ENCODE results near the gene CYRIA. TPM values are rescaled to one million over a fixed set of nuclear protein-coding genes. Genes with fewer than 3 reads are reported as not detected.

Gene CYRIA
- total RNA-seq, 2 donors from 2014 or later: 1.0 to 3.8 TPM

- Histone ChIP-seq H3K4me1 (no peaks in the 10 kb centered on the region), H3K9me3 (no peaks in the 10 kb centered on the region), H3K27me3 (no peaks in the 10 kb centered on the region), H3K27ac (no peak overlapping the region), H3K4me3 (no peak overlapping the region), H3K36me3 (no peaks in the 10 kb centered on the region), H3K9ac (ENCODE audit: low read depth in 2 of 2, low read length in 2 of 2) (no peak overlapping the region)
- DNase-seq: no peak
- intact Hi-C loops (cut with DNase I): no loop called here
- TF ChIP-seq, protein P1, sequence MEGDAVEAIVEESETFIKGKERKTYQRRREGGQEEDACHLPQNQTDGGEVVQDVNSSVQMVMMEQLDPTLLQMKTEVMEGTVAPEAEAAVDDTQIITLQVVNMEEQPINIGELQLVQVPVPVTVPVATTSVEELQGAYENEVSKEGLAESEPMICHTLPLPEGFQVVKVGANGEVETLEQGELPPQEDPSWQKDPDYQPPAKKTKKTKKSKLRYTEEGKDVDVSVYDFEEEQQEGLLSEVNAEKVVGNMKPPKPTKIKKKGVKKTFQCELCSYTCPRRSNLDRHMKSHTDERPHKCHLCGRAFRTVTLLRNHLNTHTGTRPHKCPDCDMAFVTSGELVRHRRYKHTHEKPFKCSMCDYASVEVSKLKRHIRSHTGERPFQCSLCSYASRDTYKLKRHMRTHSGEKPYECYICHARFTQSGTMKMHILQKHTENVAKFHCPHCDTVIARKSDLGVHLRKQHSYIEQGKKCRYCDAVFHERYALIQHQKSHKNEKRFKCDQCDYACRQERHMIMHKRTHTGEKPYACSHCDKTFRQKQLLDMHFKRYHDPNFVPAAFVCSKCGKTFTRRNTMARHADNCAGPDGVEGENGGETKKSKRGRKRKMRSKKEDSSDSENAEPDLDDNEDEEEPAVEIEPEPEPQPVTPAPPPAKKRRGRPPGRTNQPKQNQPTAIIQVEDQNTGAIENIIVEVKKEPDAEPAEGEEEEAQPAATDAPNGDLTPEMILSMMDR (IDR thresholded peaks at IDR 0.05): no peak
These were observed 35.1 kb upstream of the CYRIA start for GRCh38 chr2:16700551-16701259.

DNA sequence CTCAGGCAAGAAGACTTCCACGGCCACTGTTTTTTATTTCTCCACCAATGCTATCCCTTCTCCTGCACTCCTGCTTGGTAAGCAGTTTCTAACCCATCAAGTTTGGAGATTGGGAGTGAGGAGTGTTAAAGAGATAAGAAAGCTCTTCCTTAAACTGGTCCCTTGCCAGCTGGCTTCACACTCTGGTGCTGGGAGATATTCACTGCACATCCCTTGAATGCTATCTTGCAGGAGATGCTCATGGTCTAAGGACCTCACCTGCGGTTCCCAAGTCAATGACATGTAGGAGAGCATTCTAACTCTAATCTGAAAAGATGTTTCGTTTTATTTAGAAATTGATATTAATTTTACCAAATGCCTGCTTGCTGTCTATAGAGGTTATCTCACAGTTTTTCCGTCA, 28.2 kb upstream of the CYRIA start:
- Histone ChIP-seq H3K36me3 (no peaks in the 10 kb centered on the region), H3K27ac (no peak overlapping the region), H3K27me3 (no peaks in the 10 kb centered on the region), H3K9ac (ENCODE audit: low read depth in 2 of 2, low read length in 2 of 2) (no peak overlapping the region), H3K9me3 (no peaks in the 10 kb centered on the region), H3K4me1 (no peaks in the 10 kb centered on the region), H3K4me3 (no peak overlapping the region)
- intact Hi-C loops (cut with DNase I): no loop called here
- no peak for DNase-seq
- TF ChIP-seq, protein P1 (IDR thresholded peaks at IDR 0.05): no peak

GRCh38 chr2:16691261-16691660, 25.6 kb upstream of the CYRIA start:
- no peaks in the 10 kb centered on the region for H3K9me3 ChIP-seq
- no peak overlapping the region for H3K27ac ChIP-seq
- no peak for DNase-seq
- H3K27me3 ChIP-seq: no peaks in the 10 kb centered on the region
- no peaks in the 10 kb centered on the region for H3K4me1 ChIP-seq
- intact Hi-C loops (cut with DNase I): no loop called here
- no peak overlapping the region for H3K4me3 ChIP-seq
- no peaks in the 10 kb centered on the region for H3K36me3 ChIP-seq
- no peak overlapping the region for H3K9ac ChIP-seq (ENCODE audit: low read depth in 2 of 2, low read length in 2 of 2)
- TF ChIP-seq, protein P1 (IDR thresholded peaks at IDR 0.05): no peak

GRCh38 chr2:16687955-16688354, 22.3 kb upstream of the CYRIA start:
- intact Hi-C loops (cut with DNase I): no loop called here
- Histone ChIP-seq H3K36me3 (no peaks in the 10 kb centered on the region), H3K4me1 (no peaks in the 10 kb centered on the region), H3K9me3 (no peaks in the 10 kb centered on the region), H3K27ac (no peak overlapping the region), H3K9ac (ENCODE audit: low read depth in 2 of 2, low read length in 2 of 2) (no peak overlapping the region), H3K4me3 (no peak overlapping the region), H3K27me3 (no peaks in the 10 kb centered on the region)
- DNase-seq: no peak
- TF ChIP-seq, protein P1 (IDR thresholded peaks at IDR 0.05): no peak

GRCh38 chr2:16687222-16687621, 21.6 kb upstream of the CYRIA start:
- no peak overlapping the region for H3K9ac ChIP-seq (ENCODE audit: low read depth in 2 of 2, low read length in 2 of 2)
- H3K27ac ChIP-seq: no peak overlapping the region
- TF ChIP-seq, protein P1 (IDR thresholded peaks at IDR 0.05): no peak
- intact Hi-C loops (cut with DNase I): no loop called here
- H3K27me3 ChIP-seq: no peaks in the 10 kb centered on the region
- H3K4me1 ChIP-seq: no peaks in the 10 kb centered on the region
- H3K9me3 ChIP-seq: no peaks in the 10 kb centered on the region
- no peak overlapping the region for H3K4me3 ChIP-seq
- DNase-seq: no peak
- H3K36me3 ChIP-seq: no peaks in the 10 kb centered on the region

Measured in colonic mucosa (tissue), 4 donors.